Measurements from ENCODE around the gene RFLNA.

Gene RFLNA

DNA sequence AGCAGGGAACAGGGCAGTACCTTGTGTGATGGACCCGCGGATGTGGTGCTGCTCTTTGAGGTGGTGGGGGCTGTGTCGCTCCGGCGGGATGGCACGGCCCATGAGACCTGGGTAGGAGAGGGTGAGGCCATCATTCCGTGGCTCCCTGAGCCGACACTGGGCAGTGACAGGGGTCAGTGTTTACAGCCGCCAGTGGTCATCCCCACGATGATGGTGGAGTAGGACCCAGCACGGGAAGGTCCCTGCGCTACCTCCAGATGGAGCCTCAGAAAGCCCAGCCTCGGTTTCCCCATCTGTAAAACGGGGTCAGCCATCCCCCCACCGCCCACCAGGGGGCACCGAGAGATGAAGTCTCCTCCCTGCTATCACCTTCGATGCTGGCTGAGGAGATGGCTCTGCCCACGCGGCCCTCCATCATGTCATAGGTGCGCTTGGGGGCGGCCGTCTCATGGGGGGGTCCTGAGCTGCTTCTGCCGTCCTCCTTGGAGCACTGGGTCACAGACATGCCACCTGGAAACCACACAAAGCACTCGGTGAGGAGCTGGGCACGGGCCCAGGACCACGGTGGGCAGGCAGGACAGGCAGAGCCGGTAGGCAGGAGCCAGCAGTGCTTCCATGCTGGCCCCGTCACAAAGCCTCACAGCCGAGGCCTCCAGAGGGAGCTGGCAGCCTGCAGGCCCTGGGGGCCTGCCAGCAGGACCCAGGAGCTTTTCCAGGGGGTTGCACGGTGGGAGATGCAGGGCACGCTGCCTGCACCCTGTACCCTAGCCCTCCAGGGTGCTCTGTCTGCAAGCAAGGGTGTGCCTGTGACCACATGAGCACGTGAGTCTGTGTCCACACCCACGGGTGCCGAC, 53.1 kb downstream of the RFLNA start:
- in situ Hi-C loops (cut with MboI; ENCODE audit: low pct_unique_long_range_greater_than_20kb, low sequenced_read_pairs), result no loop called here
- no peak for DNase-seq

DNA sequence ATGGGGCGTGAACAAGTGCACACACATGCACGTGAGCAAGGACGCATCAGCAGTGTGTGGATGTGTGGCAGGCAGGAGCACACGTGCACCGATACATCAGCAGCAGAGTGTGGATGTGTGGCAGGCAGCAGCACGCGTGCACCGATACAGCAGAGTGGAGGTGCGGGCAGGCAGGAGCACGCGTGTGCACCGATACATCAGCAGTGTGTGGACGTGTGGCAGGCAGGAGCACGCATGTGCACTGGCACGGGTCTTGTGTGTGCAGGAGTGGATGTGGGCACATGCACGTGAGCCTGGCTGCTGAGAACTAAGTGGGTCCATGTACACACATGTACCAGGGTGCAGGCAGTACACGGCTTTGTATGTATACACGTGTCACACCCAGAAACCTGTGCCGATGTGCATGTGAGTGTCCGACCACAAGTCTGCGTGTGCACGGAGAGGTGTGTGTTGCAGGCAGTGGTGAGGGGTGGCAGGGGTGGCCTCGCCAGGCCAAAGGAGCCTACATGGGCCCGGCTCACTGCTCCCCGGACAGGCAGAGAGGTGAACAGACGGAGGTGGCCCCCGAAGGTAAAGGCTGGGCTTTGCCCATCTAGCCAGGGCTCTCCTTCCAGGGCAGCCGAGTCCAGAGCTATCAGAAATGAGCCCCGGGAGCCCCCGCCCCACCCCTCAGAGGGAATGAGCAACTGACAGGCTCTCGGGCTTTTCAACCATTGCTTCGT, 53.9 kb downstream of the RFLNA start:
- in situ Hi-C loops (cut with MboI; ENCODE audit: low pct_unique_long_range_greater_than_20kb, low sequenced_read_pairs), result no loop called here
- no peak for DNase-seq

GRCh38 chr12:124350491-124350890, 55.6 kb downstream of the RFLNA start:
- in situ Hi-C loops (cut with MboI; ENCODE audit: low pct_unique_long_range_greater_than_20kb, low sequenced_read_pairs), result no loop called here

GRCh38 chr12:124351422-124351821, 56.5 kb downstream of the RFLNA start:
- no peak for DNase-seq
- in situ Hi-C loops (cut with MboI; ENCODE audit: low pct_unique_long_range_greater_than_20kb, low sequenced_read_pairs), result no loop called here

More at GRCh38 chr12:124350491-124350890, 55.6 kb downstream of the RFLNA start:
- no peak for DNase-seq

- in situ Hi-C loops (cut with MboI; ENCODE audit: low pct_unique_long_range_greater_than_20kb, low sequenced_read_pairs), result no loop called here
These were observed 57.4 kb downstream of the RFLNA start for GRCh38 chr12:124352257-124352656.

GRCh38 chr12:124352839-124353238, 57.9 kb downstream of the RFLNA start:
- in situ Hi-C loops (cut with MboI; ENCODE audit: low pct_unique_long_range_greater_than_20kb, low sequenced_read_pairs), result no loop called here
- peak; percentile 71 for DNase-seq

More at GRCh38 chr12:124352257-124352656, 57.4 kb downstream of the RFLNA start:
- DNase-seq, result no peak

DNA sequence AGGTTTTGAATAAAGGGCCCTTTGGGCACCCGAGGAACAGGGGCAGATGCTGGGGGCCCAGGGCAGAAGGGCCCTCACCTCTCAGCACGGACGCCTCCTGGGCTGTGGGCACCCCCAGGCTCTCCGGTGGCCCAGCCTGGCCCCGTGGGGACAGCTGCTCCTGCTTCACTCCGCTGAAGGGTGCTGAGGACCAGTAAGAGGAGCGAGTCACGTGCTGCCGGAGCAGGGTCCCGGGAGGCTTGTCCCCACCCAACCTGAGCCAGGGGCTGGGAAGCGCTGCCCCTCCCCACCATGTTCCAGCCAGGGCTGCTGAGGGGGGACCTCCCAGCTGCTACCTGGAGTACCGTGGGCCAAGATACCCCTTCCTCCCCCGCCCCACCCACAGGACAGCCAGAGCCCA, 59.5 kb downstream of the RFLNA start:
- no peak for DNase-seq
- in situ Hi-C loops (cut with MboI; ENCODE audit: low pct_unique_long_range_greater_than_20kb, low sequenced_read_pairs), result no loop called here

DNA sequence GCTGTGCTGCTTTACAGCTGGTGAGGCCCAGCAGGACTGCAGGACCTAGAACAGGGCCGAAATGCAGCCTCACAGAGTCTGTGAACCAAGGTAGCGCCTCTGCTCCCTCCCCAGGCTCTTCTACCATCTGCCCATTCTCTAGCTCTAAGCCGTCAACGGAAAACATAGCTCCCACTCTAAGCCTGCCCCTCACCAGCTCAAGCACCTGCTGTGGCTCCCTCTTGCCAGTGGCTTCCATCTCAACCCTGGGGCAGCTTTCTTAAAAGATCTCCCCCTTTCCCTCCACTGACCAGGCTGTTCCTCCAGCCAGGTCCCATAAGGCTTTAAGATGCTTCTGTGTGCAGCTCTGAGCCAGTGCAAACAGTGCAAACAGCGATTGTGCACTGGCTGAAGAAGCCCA, 61.3 kb downstream of the RFLNA start:
- in situ Hi-C loops (cut with MboI; ENCODE audit: low pct_unique_long_range_greater_than_20kb, low sequenced_read_pairs), result no loop called here
- DNase-seq, result no peak

GRCh38 chr12:124357616-124358015, 62.7 kb downstream of the RFLNA start:
- in situ Hi-C loops (cut with MboI; ENCODE audit: low pct_unique_long_range_greater_than_20kb, low sequenced_read_pairs), result no loop called here
- no peak for DNase-seq

DNA sequence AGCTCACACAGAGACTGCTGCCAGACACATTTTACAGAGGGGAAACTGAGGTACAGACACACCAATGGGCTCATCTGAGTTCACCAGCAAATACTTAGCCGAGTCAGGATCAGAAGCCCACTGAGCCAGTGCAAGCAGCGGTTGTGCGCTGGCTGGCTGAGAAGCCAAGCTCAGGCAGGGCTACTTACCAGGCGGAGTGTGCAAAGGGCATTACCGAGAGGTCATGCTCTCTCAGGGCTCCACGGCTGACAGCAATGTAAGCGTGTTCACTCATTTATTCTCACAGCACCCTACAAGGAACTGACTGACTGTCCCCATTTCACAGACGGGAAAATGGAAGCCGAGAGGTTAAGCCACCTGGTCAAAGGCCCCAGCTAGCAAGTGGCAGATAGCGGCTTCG, 63.7 kb downstream of the RFLNA start:
- in situ Hi-C loops (cut with MboI; ENCODE audit: low pct_unique_long_range_greater_than_20kb, low sequenced_read_pairs), result no loop called here
- no peak for DNase-seq

- no peak for DNase-seq
- in situ Hi-C loops (cut with MboI; ENCODE audit: low pct_unique_long_range_greater_than_20kb, low sequenced_read_pairs), result no loop called here
These were observed 65.0 kb downstream of the RFLNA start for GRCh38 chr12:124359671-124360581.

- no peak for DNase-seq
- in situ Hi-C loops (cut with MboI; ENCODE audit: low pct_unique_long_range_greater_than_20kb, low sequenced_read_pairs), result no loop called here
These were observed 66.4 kb downstream of the RFLNA start for GRCh38 chr12:124361074-124361970.

GRCh38 chr12:124361996-124362395, 67.1 kb downstream of the RFLNA start:
- in situ Hi-C loops (cut with MboI; ENCODE audit: low pct_unique_long_range_greater_than_20kb, low sequenced_read_pairs), result no loop called here

GRCh38 chr12:124363353-124363965, 68.6 kb downstream of the RFLNA start:
- in situ Hi-C loops (cut with MboI; ENCODE audit: low pct_unique_long_range_greater_than_20kb, low sequenced_read_pairs), result no loop called here
- no peak for DNase-seq

More at GRCh38 chr12:124361996-124362395, 67.1 kb downstream of the RFLNA start:
- no peak for DNase-seq

DNA sequence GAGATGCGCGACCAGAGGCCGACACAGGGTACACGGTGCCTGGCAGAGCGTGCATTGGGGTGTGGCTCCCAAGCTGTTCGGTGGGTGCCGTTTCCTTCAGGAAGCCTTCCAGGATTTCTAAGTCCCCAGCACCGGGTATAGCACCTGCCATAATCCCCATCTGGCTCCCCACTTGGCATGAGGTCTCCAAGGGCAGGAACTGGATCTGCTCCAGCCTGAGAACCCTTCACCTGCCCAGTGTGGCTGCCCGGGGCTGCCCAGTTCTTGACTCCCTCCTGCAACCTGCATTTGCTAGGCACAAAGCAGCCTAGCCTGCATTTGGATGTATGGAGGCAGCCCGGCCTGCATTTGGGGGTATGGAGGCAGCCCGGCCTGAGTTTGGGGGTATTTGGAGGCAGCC, 69.7 kb downstream of the RFLNA start:
- in situ Hi-C loops (cut with MboI; ENCODE audit: low pct_unique_long_range_greater_than_20kb, low sequenced_read_pairs), result no loop called here
- no peak for DNase-seq

Measured in KBM-7 (cell line).